Measurements from ENCODE around the gene PRG2.

DNA sequence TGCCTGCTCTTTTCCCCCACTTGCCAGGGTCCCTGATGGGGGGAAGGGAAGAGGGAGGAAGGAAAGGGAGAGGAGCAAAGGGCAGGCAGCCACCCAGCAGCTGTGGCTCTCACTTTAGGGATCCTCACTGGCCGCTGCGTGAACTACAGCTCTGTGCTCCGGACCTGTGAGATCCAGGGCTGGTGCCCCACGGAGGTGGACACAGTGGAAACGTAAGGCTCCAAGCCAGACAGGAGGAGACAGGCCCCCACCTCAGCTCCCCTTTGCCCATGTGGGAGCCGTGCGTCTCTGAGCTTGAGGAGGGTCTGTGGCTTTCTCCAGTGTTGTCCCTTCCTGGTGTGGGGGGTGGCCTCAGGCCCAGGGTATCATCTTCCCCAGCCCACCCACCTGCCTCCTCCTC lies 42.4 kb downstream of the PRG2 start:
- TF ChIP-seq, protein P1, sequence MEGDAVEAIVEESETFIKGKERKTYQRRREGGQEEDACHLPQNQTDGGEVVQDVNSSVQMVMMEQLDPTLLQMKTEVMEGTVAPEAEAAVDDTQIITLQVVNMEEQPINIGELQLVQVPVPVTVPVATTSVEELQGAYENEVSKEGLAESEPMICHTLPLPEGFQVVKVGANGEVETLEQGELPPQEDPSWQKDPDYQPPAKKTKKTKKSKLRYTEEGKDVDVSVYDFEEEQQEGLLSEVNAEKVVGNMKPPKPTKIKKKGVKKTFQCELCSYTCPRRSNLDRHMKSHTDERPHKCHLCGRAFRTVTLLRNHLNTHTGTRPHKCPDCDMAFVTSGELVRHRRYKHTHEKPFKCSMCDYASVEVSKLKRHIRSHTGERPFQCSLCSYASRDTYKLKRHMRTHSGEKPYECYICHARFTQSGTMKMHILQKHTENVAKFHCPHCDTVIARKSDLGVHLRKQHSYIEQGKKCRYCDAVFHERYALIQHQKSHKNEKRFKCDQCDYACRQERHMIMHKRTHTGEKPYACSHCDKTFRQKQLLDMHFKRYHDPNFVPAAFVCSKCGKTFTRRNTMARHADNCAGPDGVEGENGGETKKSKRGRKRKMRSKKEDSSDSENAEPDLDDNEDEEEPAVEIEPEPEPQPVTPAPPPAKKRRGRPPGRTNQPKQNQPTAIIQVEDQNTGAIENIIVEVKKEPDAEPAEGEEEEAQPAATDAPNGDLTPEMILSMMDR (IDR thresholded peaks at IDR 0.05; ENCODE audit: insufficient read depth, low read length, poor library complexity, severe bottlenecking) = no peak
- no peak for TF ChIP-seq EZH2phosphoT487 (conservative IDR thresholded peaks at IDR 0.05; ENCODE audit: low read length)
